GM19099 (cell line): ENCODE data around the gene AREL1.

Source experiments
- POLR2A ChIP-seq: IDR thresholded peaks from 3 replicates; pipeline ENCODE4 v1.6.1; 2011; ENCODE audit warnings: low read depth; ENCODE audit not compliant: insufficient read length; ENCODE audit errors: extremely low read depth

The AREL1 gene

GRCh38 chr14:74682169-74682952 is 30.5 kb downstream of the AREL1 start:
- no peak for TF ChIP-seq POLR2A

- TF ChIP-seq POLR2A = no peak
These were observed 37.7 kb downstream of the AREL1 start for GRCh38 chr14:74675219-74675618.

GRCh38 chr14:74673768-74674167 is 39.1 kb downstream of the AREL1 start:
- no peak for TF ChIP-seq POLR2A

- TF ChIP-seq POLR2A = no peak
These were observed 41.1 kb downstream of the AREL1 start for GRCh38 chr14:74671789-74672188.

GRCh38 chr14:74670726-74671411 is 42.0 kb downstream of the AREL1 start:
- no peak for TF ChIP-seq POLR2A

- no peak for TF ChIP-seq POLR2A
These were observed 43.0 kb downstream of the AREL1 start for GRCh38 chr14:74669846-74670245.

GRCh38 chr14:74669256-74669655 is 43.6 kb downstream of the AREL1 start:
- no peak for TF ChIP-seq POLR2A

GRCh38 chr14:74667758-74668157 is 45.1 kb downstream of the AREL1 start:
- no peak for TF ChIP-seq POLR2A

GRCh38 chr14:74664717-74665116 is 48.2 kb downstream of the AREL1 start:
- no peak for TF ChIP-seq POLR2A

GRCh38 chr14:74663884-74664283 is 49.0 kb downstream of the AREL1 start:
- no peak for TF ChIP-seq POLR2A

GRCh38 chr14:74661726-74662450 is 51.0 kb downstream of the AREL1 start:
- TF ChIP-seq POLR2A = no peak

- no peak for TF ChIP-seq POLR2A
These were observed 52.0 kb downstream of the AREL1 start for GRCh38 chr14:74660863-74661262.

GRCh38 chr14:74660167-74660566 is 52.7 kb downstream of the AREL1 start:
- no peak for TF ChIP-seq POLR2A

- no peak for TF ChIP-seq POLR2A
These were observed 54.2 kb downstream of the AREL1 start for GRCh38 chr14:74658535-74659131.

GRCh38 chr14:74656964-74657363 is 55.9 kb downstream of the AREL1 start:
- no peak for TF ChIP-seq POLR2A
